ENCODE data around the gene ADCY1. TPM values are rescaled to one million over a fixed set of nuclear protein-coding genes. Genes with fewer than 3 reads are reported as not detected.

The ADCY1 gene
- total RNA-seq, 1 experiment from 2014 or later, result 3.1 TPM

- no peak for TF ChIP-seq EZH2phosphoT487 (IDR thresholded peaks at IDR 0.05; ENCODE audit: borderline replicate concordance, low read length)
- Histone ChIP-seq H3K4me2 (ENCODE audit: low read length) (no peak overlapping the region), H3K9me3 (ENCODE audit: low read length) (no peaks in the 10 kb centered on the region), H3K9me2 (replicated peaks; ENCODE audit: low read length) (no peaks in the 10 kb centered on the region), H3K4me1 (ENCODE audit: insufficient read depth, low read length) (no peaks in the 10 kb centered on the region), H2AFZ (ENCODE audit: low read length) (no peak overlapping the region), H3K9ac (ENCODE audit: low read length) (no peak overlapping the region), H4K20me1 (ENCODE audit: low read length) (no peaks in the 10 kb centered on the region), H3K79me2 (ENCODE audit: low read length) (no peaks in the 10 kb centered on the region), H3K36me3 (ENCODE audit: low read depth, low read length) (no peaks in the 10 kb centered on the region), H3K27me3 (ENCODE audit: low read length) (peaks cover 13% of the 10 kb centered on the region), H3F3A (ENCODE audit: low read length, unreplicated experiment) (no peaks in the 10 kb centered on the region), H3K4me3 (ENCODE audit: low read length) (no peak overlapping the region), H3K27ac (ENCODE audit: low read length) (no peak overlapping the region)
- ATAC-seq (no peak), DNase-seq (no peak)
- no TSS peak for BruUV-seq (replicated peaks)
- POLR2A ChIA-PET (ENCODE audit: unreplicated experiment), result interaction anchor here (0.5 kb wide), 1 partner anchor 925 kb away, joined by 3 read pairs; no protein-coding TSS in a partner anchor
- CTCF ChIA-PET, result no interaction called here
- intact Hi-C loops (cut with micrococcal nuclease), result no loop called here
These were observed 5.5 kb upstream of the ADCY1 start for GRCh38 chr7:45568536-45569289.

- H3K4me3 ChIP-seq (ENCODE audit: low read length), result no peak overlapping the region
- no peak for ATAC-seq
- no peak for DNase-seq
- no peaks in the 10 kb centered on the region for H3K79me2 ChIP-seq (ENCODE audit: low read length)
- TF ChIP-seq EZH2phosphoT487 (IDR thresholded peaks at IDR 0.05; ENCODE audit: borderline replicate concordance, low read length) (no peak), EZH2 (IDR thresholded peaks at IDR 0.05; ENCODE audit: low read length, unreplicated experiment) (no peak), CTCF (conservative IDR thresholded peaks at IDR 0.05; ENCODE audit: low read depth, low read length) (no peak)
- H3K36me3 ChIP-seq (ENCODE audit: low read depth, low read length), result no peaks in the 10 kb centered on the region
- peaks cover 7% of the 10 kb centered on the region; the same call in 1 of the 2 replicates for H3K27me3 ChIP-seq (ENCODE audit: low read length)
- no peak overlapping the region for H3K27ac ChIP-seq (ENCODE audit: low read length)
- no peak overlapping the region for H3K9ac ChIP-seq (ENCODE audit: low read length)
- H2AFZ ChIP-seq (ENCODE audit: low read length), result no peak overlapping the region
- no peaks in the 10 kb centered on the region for H3K4me1 ChIP-seq (ENCODE audit: insufficient read depth, low read length)
- no peak overlapping the region for H3K4me2 ChIP-seq (ENCODE audit: low read length)
- H4K20me1 ChIP-seq (ENCODE audit: low read length), result no peaks in the 10 kb centered on the region
- POLR2A ChIA-PET (ENCODE audit: unreplicated experiment), result interaction anchor here (0.5 kb wide), 1 partner anchor 924 kb away, joined by 3 read pairs; no protein-coding TSS in a partner anchor
- CTCF ChIA-PET, result no interaction called here
- no peaks in the 10 kb centered on the region for H3F3A ChIP-seq (ENCODE audit: low read length, unreplicated experiment)
- no TSS peak for BruUV-seq (replicated peaks)
- H3K9me2 ChIP-seq (replicated peaks; ENCODE audit: low read length), result no peaks in the 10 kb centered on the region
- intact Hi-C loops (cut with micrococcal nuclease), result no loop called here
- H3K9me3 ChIP-seq (ENCODE audit: low read length), result no peaks in the 10 kb centered on the region
These were observed 4.9 kb upstream of the ADCY1 start for GRCh38 chr7:45569290-45569685.

GRCh38 chr7:45570797-45571196 lies 3.4 kb upstream of the ADCY1 start:
- BruUV-seq (replicated peaks), result no TSS peak
- no peak overlapping the region for H3K4me2 ChIP-seq (ENCODE audit: low read length)
- TF ChIP-seq EZH2 (IDR thresholded peaks at IDR 0.05; ENCODE audit: low read length, unreplicated experiment) (no peak), EZH2phosphoT487 (IDR thresholded peaks at IDR 0.05; ENCODE audit: borderline replicate concordance, low read length) (no peak), CTCF (conservative IDR thresholded peaks at IDR 0.05; ENCODE audit: low read depth, low read length) (no peak)
- DNase-seq, result no peak
- no peak overlapping the region for H2AFZ ChIP-seq (ENCODE audit: low read length)
- no peak for ATAC-seq
- CTCF ChIA-PET, result no interaction called here
- no peak overlapping the region for H3K4me3 ChIP-seq (ENCODE audit: low read length)
- no peaks in the 10 kb centered on the region for H3F3A ChIP-seq (ENCODE audit: low read length, unreplicated experiment)
- H3K79me2 ChIP-seq (ENCODE audit: low read length), result no peaks in the 10 kb centered on the region
- intact Hi-C loops (cut with micrococcal nuclease), result no loop called here
- H3K27ac ChIP-seq (ENCODE audit: low read length), result no peak overlapping the region
- POLR2A ChIA-PET (ENCODE audit: unreplicated experiment), result no interaction called here
- peaks cover 11% of the 10 kb centered on the region for H3K27me3 ChIP-seq (ENCODE audit: low read length)
- no peaks in the 10 kb centered on the region for H3K9me2 ChIP-seq (replicated peaks; ENCODE audit: low read length)
- no peaks in the 10 kb centered on the region for H4K20me1 ChIP-seq (ENCODE audit: low read length)
- no peaks in the 10 kb centered on the region for H3K9me3 ChIP-seq (ENCODE audit: low read length)
- H3K4me1 ChIP-seq (ENCODE audit: insufficient read depth, low read length), result no peaks in the 10 kb centered on the region
- no peaks in the 10 kb centered on the region for H3K36me3 ChIP-seq (ENCODE audit: low read depth, low read length)
- no peak overlapping the region for H3K9ac ChIP-seq (ENCODE audit: low read length)

Measured in PC-3 (cell line).